DMS53 (cell line): Measurements from ENCODE around the gene SCAF1.

Experiments used
- DNase-seq: peaks from one replicate; lab custom pipeline; 2025; lab: John Stamatoyannopoulos, UW

The SCAF1 gene

GRCh38 chr19:49641688-49642491 is at the start of gene SCAF1:
Gene SCAF1 (plus strand): TSS chr19:49642209. CDS start chr19:49645027, 2,818 bp downstream.
- peak; percentile 99 for DNase-seq

- no peak for DNase-seq
These were observed 49.4 kb upstream of the SCAF1 start for GRCh38 chr19:49592486-49593232.

GRCh38 chr19:49593233-49594113 is 48.5 kb upstream of the SCAF1 start:
- DNase-seq = peak; percentile 28

GRCh38 chr19:49594157-49594992 is 47.6 kb upstream of the SCAF1 start:
- no peak for DNase-seq

GRCh38 chr19:49594993-49595818 is 46.8 kb upstream of the SCAF1 start:
- no peak for DNase-seq

GRCh38 chr19:49595819-49596404 is 46.1 kb upstream of the SCAF1 start:
- no peak for DNase-seq

- no peak for DNase-seq
These were observed 45.6 kb upstream of the SCAF1 start for GRCh38 chr19:49596407-49596806.

- DNase-seq = no peak
These were observed 44.9 kb upstream of the SCAF1 start for GRCh38 chr19:49596954-49597702.

GRCh38 chr19:49597703-49597974 is 44.4 kb upstream of the SCAF1 start:
- DNase-seq = no peak

GRCh38 chr19:49599378-49600295 is 42.4 kb upstream of the SCAF1 start:
- no peak for DNase-seq

- DNase-seq = no peak
These were observed 40.4 kb upstream of the SCAF1 start for GRCh38 chr19:49601482-49602038.

- DNase-seq = no peak
These were observed 39.2 kb upstream of the SCAF1 start for GRCh38 chr19:49602806-49603205.

- DNase-seq = no peak
These were observed 36.4 kb upstream of the SCAF1 start for GRCh38 chr19:49605605-49606004.

- no peak for DNase-seq
These were observed 32.4 kb upstream of the SCAF1 start for GRCh38 chr19:49609499-49610092.

GRCh38 chr19:49613374-49613773 is 28.6 kb upstream of the SCAF1 start:
- DNase-seq = no peak

- DNase-seq = no peak
These were observed 27.7 kb upstream of the SCAF1 start for GRCh38 chr19:49614096-49614833.

- no peak for DNase-seq
These were observed 26.1 kb upstream of the SCAF1 start for GRCh38 chr19:49615861-49616260.
